C4-2B (cell line): ENCODE measurements around the gene RALA.

ENCODE experiments used
- H3K27ac ChIP-seq: fragments of 450-650 bp; 2 replicates; pipeline ENCODE4 v1.5.1; 2017
- ZFX ChIP-seq: fragments of 450-650 bp; IDR thresholded peaks from 2 replicates; pipeline ENCODE4 v1.6.1; 2017
- TF ChIP-seq, protein P1 (sequence below): fragments of 450-650 bp; conservative IDR thresholded peaks from 2 replicates; pipeline ENCODE4 v1.5.1; 2017; ENCODE audit warnings: mild to moderate bottlenecking

The RALA gene

DNA sequence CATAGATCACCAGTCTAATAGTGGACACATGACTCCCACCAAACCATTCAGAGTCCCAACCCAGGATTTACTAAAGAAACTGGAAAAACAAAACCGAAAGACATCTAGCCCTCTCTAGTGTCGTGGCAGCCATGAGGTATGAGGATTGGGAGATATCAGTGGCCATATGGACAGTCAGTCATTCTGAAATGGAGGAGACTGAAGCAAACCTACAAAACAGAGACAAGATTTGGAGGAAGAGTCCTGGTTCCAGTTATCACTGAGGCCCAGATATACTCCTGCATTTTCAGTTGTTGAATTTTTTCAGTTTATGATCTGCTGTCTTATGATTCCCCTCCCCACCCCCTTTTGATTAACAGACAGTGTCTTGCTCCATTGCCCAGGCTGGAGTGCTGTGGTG lies 9.1 kb upstream of the RALA start:
- TF ChIP-seq, protein P1, sequence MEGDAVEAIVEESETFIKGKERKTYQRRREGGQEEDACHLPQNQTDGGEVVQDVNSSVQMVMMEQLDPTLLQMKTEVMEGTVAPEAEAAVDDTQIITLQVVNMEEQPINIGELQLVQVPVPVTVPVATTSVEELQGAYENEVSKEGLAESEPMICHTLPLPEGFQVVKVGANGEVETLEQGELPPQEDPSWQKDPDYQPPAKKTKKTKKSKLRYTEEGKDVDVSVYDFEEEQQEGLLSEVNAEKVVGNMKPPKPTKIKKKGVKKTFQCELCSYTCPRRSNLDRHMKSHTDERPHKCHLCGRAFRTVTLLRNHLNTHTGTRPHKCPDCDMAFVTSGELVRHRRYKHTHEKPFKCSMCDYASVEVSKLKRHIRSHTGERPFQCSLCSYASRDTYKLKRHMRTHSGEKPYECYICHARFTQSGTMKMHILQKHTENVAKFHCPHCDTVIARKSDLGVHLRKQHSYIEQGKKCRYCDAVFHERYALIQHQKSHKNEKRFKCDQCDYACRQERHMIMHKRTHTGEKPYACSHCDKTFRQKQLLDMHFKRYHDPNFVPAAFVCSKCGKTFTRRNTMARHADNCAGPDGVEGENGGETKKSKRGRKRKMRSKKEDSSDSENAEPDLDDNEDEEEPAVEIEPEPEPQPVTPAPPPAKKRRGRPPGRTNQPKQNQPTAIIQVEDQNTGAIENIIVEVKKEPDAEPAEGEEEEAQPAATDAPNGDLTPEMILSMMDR: no peak
- no peak for TF ChIP-seq ZFX
- no peak overlapping the region for H3K27ac ChIP-seq

DNA sequence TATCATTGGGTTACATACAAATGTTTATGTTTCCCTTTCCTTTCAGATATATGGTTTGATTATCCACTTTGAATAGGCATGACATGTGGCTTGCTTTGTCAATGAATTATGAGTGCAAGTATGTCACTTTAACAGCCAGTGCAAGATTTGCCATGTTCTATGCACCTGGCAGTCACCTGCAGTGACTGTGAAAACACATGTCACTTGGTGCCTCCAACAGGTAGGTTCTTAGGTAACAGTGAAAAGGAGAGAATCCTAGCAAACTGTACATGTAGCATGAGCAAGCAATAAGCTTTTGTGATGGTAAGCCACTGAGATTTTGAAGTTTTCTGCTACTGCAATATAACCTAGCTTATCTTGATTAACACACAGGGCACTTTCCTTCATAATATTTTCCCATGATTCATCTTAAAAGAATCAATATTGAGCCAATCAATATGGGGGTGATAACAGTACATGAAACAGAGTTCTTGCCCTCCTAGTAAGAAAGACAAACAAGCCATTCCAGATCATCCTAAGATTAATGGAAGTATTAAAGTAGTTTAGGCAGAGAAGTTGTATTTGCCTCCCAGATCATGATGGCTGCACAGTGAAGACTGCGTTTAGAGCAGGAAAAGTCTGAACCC lies 7.9 kb upstream of the RALA start:
- TF ChIP-seq, protein P1: no peak
- TF ChIP-seq ZFX: no peak
- no peak overlapping the region for H3K27ac ChIP-seq

DNA sequence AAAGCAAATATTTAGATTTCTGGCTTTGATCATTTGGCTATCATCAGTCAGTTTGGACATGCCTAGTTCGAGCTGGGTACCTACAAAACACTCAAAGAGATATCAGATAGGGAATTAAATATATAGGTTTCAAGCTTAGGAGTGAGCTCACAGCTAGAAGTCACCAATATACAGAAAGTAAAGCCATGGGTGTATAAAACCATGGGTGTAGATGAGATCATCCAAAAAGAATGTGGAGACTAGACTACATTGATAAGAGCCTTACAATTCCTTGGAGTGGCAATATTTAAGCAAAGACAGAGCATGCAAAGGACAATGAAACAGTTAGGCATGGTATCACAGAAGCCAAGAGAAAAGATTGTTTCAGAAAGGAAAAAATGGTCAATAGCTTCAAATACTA lies 7.2 kb upstream of the RALA start:
- TF ChIP-seq, protein P1: no peak
- no peak for TF ChIP-seq ZFX
- no peak overlapping the region for H3K27ac ChIP-seq

DNA sequence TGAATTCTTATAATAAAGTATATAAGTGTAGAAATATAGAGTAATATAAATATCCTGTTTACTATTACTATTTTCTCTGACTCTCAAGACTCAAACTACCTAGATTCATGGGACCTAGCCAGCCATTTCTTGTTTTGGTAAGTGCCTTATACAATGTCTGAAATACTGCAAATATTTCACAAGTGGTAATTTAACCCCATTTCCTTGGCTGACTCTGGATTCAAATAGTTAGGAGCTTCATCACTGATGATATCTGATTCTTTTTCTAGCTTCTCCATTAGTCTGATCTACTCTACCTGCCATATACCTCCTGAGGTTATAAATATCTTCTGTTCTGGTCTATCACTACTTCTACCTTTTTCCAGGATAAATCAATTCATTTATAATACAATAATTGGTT lies 6.4 kb upstream of the RALA start:
- H3K27ac ChIP-seq: no peak overlapping the region
- no peak for TF ChIP-seq ZFX
- TF ChIP-seq, protein P1: no peak

DNA sequence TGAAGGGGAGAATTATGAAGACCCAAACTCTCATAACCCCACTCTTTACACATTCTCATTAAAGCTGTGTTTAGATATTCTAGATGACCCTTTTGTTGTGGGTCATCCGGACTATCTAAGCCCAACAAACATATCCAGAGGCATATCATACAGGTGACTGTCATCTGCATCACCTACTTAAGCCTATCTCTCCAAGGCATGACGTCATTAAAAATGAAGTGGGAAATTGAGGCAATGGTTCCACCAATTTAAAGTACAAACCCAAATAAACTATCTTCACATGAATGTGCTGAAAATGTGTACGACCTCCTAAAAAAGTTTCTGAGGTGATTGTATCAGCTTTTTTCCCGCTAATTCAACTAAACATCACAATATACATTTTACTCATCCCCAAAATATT lies 4.5 kb upstream of the RALA start:
- H3K27ac ChIP-seq: no peak overlapping the region
- TF ChIP-seq, protein P1: no peak
- TF ChIP-seq ZFX: no peak

DNA sequence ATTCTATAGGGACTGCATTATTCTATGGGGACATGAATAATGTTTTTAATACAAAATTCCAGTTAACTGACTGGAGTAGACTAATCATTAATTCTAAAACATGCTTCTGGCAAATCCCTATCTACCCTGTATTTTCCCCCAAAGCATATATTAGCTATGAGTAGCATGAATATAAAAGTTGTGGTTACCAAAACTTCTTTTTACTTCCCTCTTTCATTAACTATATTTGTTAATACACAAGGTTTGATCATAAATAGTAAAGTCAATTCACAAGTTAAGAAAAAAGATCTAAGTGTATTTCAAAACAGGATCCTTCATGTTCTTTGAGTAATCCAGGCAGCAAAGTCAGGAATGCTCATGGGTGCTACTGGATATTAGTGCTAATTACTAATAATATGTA lies 2.9 kb upstream of the RALA start:
- no peak for TF ChIP-seq ZFX
- TF ChIP-seq, protein P1: no peak
- H3K27ac ChIP-seq: no peak overlapping the region

DNA sequence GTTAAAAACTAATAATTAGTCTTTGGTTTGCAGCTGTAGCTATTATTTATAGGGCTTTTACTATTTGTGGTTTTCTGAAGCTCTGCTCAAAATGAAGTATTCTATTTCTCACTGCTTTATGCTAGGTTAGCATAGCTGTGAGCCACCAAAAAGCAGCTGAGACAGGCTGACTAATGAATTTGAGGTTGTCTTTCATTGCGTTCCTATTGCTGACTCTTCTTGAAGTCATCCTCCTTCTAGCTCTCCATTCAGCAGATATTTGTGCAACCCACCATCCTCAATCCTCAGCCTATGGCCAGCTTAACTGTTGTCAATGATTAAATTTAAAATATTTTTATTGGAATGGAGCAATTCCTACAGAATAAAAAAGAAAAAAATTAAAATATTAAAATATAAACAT lies 2.1 kb upstream of the RALA start:
- no peak overlapping the region for H3K27ac ChIP-seq
- TF ChIP-seq, protein P1: no peak
- no peak for TF ChIP-seq ZFX
